C4-2B (cell line): ENCODE measurements around the gene AQR.
"Not testable (repeated sequence)": the region's sequence is repeated elsewhere in the genome, so short reads cannot be mapped to it uniquely, and the experiment has no call there.

Experiments used
- CTCF ChIP-seq: fragments of 450-650 bp; conservative IDR thresholded peaks from 2 replicates; pipeline ENCODE4 v1.5.1; 2017; ENCODE audit warnings: mild to moderate bottlenecking
- ZFX ChIP-seq: fragments of 450-650 bp; IDR thresholded peaks from 2 replicates; pipeline ENCODE4 v1.6.1; 2017

- not testable (repeated sequence) for TF ChIP-seq CTCF, ZFX
Observed at GRCh38 chr15:34943264-34943663, 26.3 kb downstream of the AQR start.
